ENCODE data around the gene IQCB1.
"Not testable (repeated sequence)": the region's sequence is repeated elsewhere in the genome, so short reads cannot be mapped to it uniquely, and the experiment has no call there.

IQCB1 gene

DNA sequence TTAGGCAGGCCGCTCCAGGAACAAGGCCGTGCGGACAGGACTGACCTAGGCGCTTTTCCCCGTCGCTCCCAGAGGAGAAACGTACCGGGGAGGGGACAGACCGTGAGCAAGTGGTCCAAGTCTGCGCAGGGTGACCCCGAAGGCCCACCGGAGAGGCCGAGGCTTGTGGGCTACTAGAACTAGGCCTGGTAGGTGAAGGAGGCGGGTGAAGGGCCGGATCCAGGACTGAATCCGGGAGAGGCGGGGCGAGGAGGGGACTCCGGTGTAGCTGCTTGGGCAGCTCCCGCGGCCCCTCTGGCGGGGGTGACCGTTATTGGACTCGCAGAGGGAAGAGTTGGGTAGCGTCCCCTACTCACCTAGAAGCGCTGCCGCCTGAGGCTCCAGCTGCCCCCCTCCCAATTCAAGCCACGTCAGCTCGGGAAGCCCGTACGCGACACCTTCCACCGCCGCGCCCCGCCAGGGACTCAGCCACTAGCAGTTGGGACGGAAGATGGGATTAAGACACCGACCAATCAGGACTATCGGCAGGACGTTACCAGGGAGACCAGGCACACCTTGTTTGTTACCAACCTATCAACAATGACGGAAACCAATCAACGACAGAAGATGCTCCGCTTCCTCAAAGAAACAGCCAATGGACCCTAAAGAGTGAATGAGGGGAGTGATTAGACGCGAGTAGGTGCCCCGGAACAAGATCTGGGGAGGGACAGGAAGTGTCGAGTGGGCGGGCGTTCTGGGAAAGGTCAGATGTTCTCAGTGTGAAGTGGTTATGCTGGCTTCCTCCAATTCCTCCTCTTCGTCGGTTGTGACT is 85.4 kb downstream of the IQCB1 start, which contains the start of gene GOLGB1:
Gene GOLGB1 (minus strand): TSS at position 466 of the 811 bp plus-strand sequence. CDS start 18,770 bp downstream, outside the sequence.
- DNase-seq (ENCODE audit: low read depth in 2 of 2, low spot score in 1 of 2): peak; percentile 86 to 87

DNA sequence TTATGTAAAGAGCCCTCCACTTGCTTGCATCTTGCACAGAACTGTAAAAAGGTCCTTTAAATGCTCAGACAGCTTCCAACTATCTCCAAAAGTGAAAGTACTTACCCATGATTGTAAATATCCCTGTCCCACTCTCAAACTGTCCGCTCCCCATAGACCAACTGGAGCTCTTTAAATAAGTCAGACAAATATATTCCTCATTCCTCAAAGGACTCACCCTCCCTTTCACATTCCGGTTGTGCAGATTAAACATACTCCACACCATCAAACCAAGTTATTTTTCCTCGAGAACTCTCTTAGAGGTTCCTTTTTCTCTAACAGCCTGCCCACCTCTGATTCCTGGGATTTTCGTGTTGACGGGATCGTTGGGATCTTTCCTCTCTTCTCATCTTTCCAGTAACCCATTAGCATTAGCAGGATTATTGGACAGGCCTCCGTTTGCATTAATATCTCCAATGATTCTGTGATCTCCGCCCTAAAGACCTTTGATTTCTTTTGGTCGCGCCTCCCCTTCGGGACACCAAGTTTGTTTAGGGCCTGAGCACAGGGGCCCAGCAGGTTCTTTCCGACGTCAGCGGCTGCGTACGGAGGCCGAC is 86.1 kb downstream of the IQCB1 start:
- DNase-seq (ENCODE audit: low read depth in 2 of 2, low spot score in 1 of 2): no peak

DNA sequence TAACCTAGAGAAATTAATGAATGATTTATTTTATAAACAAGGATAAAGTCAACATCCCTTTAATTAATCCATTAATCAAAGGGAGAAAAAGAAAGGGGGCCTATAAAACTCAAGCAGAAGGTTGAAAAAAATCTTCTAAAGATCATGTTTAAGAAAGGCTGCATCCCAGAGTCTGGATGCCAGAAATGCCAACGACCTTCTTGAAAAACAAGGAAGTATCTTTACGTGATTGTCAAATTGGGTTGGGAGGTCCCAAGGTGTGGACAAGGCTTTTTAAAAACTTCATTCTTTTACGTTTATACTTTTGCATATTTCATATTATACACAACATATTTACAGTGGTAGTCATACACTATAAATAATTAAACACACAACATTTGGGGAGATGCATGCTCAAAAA is 86.9 kb downstream of the IQCB1 start:
- no peak for DNase-seq (ENCODE audit: low read depth in 2 of 2, low spot score in 1 of 2)

DNA sequence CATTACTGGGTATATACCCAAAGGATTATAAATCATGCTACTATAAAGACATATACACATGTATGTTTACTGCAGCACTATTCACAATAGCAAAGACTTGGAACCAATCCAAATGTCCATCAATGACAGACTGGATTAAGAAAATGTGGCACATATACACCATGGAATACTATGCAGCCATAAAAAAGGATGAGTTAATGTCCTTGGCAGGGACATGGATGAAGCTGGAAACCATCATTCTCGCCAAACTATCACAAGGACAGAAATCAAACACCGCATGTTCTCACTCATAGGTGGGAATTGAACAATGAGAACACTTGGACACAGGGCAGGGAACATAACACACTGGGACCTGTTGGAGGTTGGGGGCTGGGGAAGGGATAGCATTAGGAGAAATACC is 91.8 kb downstream of the IQCB1 start:
- not testable (repeated sequence) for DNase-seq (ENCODE audit: low read depth in 2 of 2, low spot score in 1 of 2)

DNA sequence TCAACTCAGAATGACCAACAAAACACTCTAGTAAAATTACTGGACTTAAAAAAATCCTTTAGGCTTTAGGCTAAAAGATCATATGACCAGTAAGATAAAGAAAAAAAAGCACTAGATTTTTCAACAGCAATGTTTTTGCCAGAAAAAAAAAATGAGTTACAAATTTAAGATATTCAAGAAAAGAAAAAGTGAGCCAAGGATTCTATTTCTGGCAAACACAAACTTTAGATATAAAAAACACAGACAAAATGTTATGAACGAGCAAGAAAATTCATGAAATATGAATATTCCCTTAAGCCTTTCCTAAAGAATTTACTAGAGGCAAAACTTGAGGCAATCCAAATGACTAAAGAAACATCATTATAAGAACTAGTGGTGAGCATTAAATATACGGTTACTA is 94.0 kb downstream of the IQCB1 start:
- no peak for DNase-seq (ENCODE audit: low read depth in 2 of 2, low spot score in 1 of 2)

DNA sequence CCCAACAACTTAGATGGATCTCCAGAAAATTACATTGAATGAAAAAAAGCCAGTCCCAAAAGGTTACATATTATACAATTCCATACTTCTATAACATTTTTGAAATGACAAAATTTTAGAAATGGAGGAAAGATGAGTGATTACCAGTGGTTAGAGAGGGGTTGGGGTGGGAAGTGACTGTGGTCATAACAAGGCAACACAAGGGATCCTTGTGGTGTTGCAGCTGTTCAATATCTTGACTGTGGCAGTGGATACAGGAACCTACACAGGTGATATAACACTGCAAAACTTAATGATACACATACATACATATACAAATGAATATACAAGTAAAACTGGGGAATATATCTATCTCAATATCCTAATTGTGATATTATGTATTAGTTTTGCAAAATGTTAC is 95.0 kb downstream of the IQCB1 start:
- DNase-seq (ENCODE audit: low read depth in 2 of 2, low spot score in 1 of 2): no peak

DNA sequence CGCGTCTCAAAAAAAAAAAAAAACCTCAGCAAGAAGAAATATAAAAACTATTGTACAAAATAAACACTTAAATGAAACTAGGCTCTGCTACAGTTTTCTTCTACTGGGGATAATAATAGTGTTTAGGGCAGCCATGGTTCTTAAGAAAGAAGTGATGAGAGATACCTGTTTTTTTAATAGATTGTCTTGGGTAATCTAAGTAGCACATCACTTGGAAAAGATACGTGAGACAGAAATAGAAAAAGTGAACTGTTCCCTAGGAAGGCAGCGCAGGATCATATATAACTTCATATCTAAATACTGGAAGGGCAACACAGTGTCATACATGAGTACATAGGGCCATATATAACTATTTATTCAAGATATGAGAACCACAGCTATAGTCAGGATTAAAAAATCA is 97.2 kb downstream of the IQCB1 start:
- DNase-seq (ENCODE audit: low read depth in 2 of 2, low spot score in 1 of 2): no peak

DNA sequence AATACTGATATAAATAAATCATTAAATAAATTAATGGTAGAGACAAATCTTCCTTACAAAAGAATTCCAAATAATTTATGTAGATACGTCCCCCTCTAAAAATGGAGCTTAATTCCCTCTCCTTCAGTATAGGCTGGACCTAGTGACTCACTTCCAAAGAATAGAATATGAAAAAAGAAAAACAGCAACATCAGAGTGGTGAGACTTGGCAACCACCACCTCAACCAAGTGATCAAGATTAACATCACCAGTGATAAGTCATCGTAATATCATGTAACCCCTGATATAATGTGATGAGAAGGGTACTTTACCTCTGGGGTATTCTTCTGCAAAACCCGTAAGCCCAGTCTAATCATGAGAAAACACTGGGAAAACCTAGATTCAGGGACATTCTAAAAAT is 98.7 kb downstream of the IQCB1 start:
- DNase-seq (ENCODE audit: low read depth in 2 of 2, low spot score in 1 of 2): no peak

DNA sequence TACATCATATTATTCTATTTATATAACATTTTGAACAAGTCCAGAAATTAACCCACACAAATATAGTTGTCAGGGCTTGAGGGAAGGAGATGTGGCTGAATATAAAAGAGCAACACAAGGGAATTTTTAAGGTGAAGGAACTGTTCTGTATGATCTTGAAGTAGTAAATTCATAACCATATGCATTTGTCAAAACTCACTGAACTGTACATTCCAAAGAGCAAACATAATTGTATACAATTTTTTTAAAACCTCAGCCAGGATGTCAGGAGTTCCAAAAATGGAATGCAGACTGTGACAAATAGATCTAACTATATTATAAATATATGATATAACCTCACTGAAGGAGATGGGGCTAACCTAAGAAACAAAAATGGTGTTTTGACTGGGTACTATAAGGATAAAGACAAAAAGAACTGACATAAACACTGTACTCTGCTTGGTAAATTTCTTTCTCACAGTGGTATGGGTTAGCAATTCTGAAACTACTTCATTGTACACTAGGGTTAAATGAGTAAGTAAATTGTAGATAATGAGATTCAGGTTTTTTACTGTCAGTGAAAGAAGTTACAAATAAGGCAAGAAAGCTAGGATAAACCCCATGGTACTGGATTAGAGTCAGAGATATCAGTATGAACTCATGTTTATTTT is 99.7 kb downstream of the IQCB1 start:
- no peak for DNase-seq (ENCODE audit: low read depth in 2 of 2, low spot score in 1 of 2)

DNA sequence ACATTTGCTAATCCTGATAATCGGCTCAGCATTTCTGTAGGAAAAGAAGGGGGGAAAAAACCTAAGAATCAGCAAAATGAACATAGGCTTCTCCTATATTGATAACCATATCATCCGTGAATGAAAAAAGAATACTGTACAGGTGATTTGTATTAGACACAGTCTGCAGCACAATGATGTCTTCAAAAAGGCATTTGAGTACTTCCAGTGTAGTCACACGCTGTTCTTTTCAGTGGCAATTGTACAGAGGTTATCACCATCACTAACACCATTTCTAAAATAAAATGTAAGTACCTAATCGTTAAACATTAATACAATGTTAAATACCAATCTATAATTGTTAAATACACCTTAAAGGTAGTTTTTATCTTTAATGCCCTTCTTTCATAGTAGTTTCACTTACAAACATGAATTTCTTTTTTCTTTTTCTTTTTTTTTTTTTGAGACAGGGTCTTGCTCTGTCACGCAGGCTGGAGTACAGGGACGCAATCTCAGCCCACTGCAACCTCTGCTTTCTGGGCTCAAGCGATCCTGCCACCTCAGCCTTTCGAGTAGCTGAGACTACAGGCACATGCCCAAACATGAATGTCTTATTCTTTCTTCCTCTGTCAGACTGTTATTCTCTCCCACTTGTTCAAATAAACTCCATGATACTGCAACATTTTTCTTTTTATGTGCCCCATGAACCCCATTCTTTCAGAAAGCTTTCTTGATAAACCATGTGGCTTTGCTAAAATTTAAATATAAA is 103.7 kb downstream of the IQCB1 start:
- DNase-seq (ENCODE audit: low read depth in 2 of 2, low spot score in 1 of 2): no peak

DNA sequence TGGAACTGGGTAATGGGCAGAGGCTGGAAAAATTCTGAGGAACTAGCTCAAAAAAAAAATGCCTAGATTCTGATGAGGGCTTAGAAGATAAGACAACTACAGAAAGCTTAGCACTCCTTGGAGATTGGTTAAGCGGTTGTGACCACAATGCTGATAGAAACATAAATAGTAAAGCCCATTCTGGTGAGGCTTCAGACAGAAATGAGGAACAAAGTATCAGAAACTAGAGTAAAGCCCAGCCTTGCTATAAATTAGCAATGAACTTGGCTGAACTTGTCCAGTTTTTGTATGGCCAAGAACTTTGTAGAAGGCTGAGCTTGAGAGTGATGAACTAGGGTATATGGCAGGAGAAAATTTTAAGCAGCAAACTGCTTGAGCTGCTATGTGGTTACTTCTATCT is 110.7 kb downstream of the IQCB1 start:
- no peak for DNase-seq (ENCODE audit: low read depth in 2 of 2, low spot score in 1 of 2)

DNA sequence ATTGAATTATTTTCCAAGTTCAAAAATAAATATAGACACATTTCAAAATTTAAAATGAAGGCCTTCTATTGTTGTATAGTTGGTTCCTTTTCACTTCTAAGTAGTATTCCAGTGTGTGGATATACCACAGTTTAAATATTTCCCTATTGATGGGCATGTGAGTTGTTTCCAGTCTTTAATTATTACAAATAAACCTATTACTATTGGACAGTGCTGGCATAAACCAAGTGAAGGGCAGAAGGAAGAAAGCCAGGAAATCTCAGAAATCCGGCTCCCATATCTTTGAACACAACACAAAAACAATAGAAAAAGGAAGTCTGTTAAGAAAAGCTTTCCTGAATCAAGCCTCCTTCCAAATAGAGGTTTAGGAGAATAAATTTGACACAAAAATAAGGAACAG is 111.4 kb downstream of the IQCB1 start:
- DNase-seq (ENCODE audit: low read depth in 2 of 2, low spot score in 1 of 2): no peak

DNA sequence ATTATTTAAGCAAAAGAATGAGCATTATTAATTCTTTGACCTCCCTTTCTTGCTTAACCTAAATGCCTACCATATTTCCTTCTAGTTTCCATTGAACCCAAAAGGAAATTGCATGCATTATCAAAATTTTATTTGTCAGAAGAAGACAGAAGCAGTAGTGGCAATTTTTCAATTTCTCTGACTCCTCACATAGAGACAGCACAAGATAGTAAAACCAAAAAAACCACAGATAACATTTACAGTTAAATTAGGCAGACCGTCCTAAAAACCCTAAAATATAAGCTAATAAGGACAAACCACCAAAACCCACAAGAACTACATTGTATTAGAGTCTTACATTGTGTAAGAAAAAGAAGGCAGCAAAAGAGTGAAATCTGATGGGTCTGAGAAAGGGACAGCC is 112.4 kb downstream of the IQCB1 start:
- no peak for DNase-seq (ENCODE audit: low read depth in 2 of 2, low spot score in 1 of 2)

DNA sequence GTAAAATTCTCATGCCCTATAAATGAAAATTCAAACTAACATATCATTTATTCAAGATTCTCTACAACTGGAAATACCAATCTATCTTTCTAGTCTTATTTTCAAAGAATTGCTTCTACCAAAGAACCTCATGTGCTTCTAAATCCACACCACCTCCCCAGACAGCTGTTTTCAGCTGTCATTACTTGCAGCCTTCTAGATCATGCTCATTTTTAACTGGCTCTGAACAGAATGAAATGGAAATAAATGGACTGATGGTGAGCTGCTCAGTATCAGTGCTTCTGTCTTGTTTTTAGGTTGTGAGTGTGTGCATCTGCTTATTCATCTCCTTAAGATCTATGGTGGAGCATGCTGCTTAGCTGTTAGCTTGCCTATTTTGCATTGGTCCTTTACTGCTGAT is 114.7 kb downstream of the IQCB1 start:
- no peak for DNase-seq (ENCODE audit: low read depth in 2 of 2, low spot score in 1 of 2)

All from stimulated activated CD8-positive, alpha-beta memory T cell treated with anti-CD3 and anti-CD28 coated beads, Interleukin-4, amount 100 ng/mL, for 4 hours (primary cell).